Stimulated activated naive CD4-positive, alpha-beta T cell (primary cell): ENCODE results near the gene SF3B6.
"Not testable (repeated sequence)": the region's sequence is repeated elsewhere in the genome, so short reads cannot be mapped to it uniquely, and the experiment has no call there.

Experiments
- DNase-seq, 6 experiments: peaks; one replicate each; lab custom pipeline; 2025; lab: John Stamatoyannopoulos, UW

Gene SF3B6

GRCh38 chr2:24075915-24076848 lies at the start of gene SF3B6:
SF3B6 (minus strand) TSS chr2:24076326; CDS start chr2:24076229, 97 bp downstream.
- DNase-seq = peak; percentile 98 to 100 (median 100)

GRCh38 chr2:24123922-24124580 lies 47.9 kb upstream of the SF3B6 start:
- peak in 3 of 6 experiments; percentile 15 to 28 (median 27) for DNase-seq

GRCh38 chr2:24123195-24123921 lies 47.2 kb upstream of the SF3B6 start, which contains the start of the genes FAM228B and PFN4:
FAM228B (plus strand) TSS chr2:24123469; CDS start chr2:24124362, 893 bp downstream.
PFN4 (minus strand) TSS chr2:24123334; CDS start chr2:24122535, 799 bp downstream.
- peak in 5 of 6 experiments; percentile 5 to 28 (median 24) for DNase-seq

- DNase-seq = no peak
Measured at GRCh38 chr2:24122366-24123194, 46.5 kb upstream of the SF3B6 start.

- no peak for DNase-seq
Measured at GRCh38 chr2:24121469-24121868, 45.3 kb upstream of the SF3B6 start.

GRCh38 chr2:24121066-24121465 lies 44.9 kb upstream of the SF3B6 start:
- no peak for DNase-seq

- DNase-seq = no peak
Measured at GRCh38 chr2:24117902-24118301, 41.8 kb upstream of the SF3B6 start.

- no peak for DNase-seq
Measured at GRCh38 chr2:24115057-24115456, 38.9 kb upstream of the SF3B6 start.

- DNase-seq = no peak
Measured at GRCh38 chr2:24111407-24111901, 35.3 kb upstream of the SF3B6 start.

GRCh38 chr2:24110660-24111303 lies 34.7 kb upstream of the SF3B6 start:
- no peak for DNase-seq

GRCh38 chr2:24109431-24109830 lies 33.3 kb upstream of the SF3B6 start:
- not testable (repeated sequence) for DNase-seq

- DNase-seq = no peak
Measured at GRCh38 chr2:24107336-24107735, 31.2 kb upstream of the SF3B6 start.

- no peak for DNase-seq
Measured at GRCh38 chr2:24106786-24107185, 30.7 kb upstream of the SF3B6 start.

GRCh38 chr2:24105816-24106215 lies 29.7 kb upstream of the SF3B6 start:
- no peak for DNase-seq

- DNase-seq = no peak
Measured at GRCh38 chr2:24104906-24105305, 28.8 kb upstream of the SF3B6 start.

- DNase-seq = no peak
Measured at GRCh38 chr2:24104110-24104650, 28.1 kb upstream of the SF3B6 start.

- no peak for DNase-seq
Measured at GRCh38 chr2:24102677-24103076, 26.6 kb upstream of the SF3B6 start.

- no peak for DNase-seq
Measured at GRCh38 chr2:24101992-24102391, 25.9 kb upstream of the SF3B6 start.

- not testable (repeated sequence) for DNase-seq
Measured at GRCh38 chr2:24100732-24101131, 24.6 kb upstream of the SF3B6 start.

GRCh38 chr2:24095171-24095677 lies 19.1 kb upstream of the SF3B6 start:
- DNase-seq = not testable (repeated sequence)
